Epidermal melanocyte (primary cell): ENCODE data around the gene FPGT.
"Not testable (repeated sequence)": the region's sequence is repeated elsewhere in the genome, so short reads cannot be mapped to it uniquely, and the experiment has no call there.

ENCODE experiments used
- DNase-seq: peaks from one replicate; pipeline ENCODE4 v3.0.0; 2011; ENCODE audit warnings: low spot score; ENCODE audit not compliant: insufficient read length

The FPGT gene

DNA sequence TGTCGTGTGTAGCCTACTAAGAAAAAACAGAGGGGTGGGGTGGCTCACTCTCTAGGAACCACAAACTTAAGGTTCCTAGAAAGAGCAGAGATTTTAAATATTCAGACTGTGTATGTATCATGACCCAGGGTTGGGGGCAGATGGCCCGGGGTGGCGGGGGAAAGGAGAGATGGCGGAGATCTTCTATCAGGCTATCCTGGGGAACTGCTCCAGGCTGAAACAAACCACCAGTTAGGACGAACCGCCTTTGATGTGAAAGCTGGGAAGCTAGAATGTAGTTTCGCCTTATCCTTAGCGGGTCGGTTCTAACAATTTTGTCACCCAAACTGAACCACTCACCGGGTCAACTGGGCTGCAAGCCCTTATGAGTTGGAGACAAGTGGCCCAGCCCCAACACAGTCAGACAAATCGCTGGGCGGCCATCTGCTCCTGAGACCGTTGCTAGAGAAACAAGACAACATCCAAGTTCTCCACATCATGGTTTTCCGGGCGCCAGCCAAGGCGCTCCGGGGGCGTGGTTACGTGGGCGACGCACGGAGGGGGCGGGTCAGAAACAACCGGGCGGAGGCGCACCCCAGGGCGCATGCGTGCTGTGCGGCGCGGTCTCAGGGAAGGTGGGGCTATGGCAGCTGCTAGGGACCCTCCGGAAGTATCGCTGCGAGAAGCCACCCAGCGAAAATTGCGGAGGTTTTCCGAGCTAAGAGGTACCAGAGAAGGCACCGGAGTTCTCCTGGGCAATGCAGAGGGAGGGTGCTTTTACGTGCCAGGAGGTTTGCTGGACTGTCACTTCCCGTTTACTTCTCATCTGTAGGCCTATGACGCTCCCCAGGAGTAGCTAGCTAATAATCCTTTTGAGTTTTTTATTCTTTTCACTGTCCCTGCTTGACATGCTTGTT, at the start of gene FPGT, which contains the start of gene LRRIQ3:
TSS of gene FPGT (plus strand) at position 586 of the 896 bp plus-strand sequence. CDS start at position 623, 37 bp downstream.
TSS of gene LRRIQ3 (minus strand) at position 520 of the 896 bp plus-strand sequence. CDS start 14,492 bp downstream, outside the sequence.
- DNase-seq: peak; percentile 92

DNA sequence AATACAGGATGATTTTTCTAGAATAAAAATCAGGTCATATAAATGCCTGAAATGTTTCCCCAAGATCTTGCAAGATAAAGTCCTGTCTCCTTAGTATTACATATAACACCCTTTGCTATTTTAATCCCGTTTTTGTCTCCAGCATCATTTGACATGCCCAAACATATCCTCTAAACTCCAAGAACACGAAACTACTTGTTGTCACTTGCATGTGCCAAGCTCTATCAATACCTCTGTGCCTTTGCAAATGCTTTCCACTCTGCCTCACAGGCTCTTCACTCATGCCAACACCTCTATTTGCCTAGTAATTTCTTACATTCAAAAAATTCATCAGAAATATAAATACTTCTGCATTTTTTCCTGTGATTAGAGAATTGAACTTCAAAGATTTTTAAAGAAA, 38.0 kb upstream of the FPGT start:
- DNase-seq: no peak

DNA sequence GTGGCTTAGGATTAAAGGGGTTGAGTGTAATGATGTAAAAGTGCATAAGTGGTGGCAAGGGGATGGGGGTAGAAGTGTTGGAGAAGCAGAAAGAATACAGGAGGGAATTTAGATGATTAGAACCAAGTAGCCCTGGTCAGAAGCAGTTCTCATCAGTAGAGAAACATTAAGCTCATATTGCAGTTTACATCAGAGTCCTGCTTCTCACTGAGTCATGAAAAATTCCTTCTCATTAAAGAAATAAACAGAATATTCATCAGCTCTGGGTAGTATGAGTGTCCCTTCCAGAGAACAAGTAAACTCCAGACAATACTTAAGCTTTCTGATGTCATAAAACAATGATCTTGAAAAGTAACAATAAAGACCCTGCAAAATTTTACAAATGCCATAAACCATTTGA, 36.5 kb upstream of the FPGT start:
- DNase-seq: no peak

DNA sequence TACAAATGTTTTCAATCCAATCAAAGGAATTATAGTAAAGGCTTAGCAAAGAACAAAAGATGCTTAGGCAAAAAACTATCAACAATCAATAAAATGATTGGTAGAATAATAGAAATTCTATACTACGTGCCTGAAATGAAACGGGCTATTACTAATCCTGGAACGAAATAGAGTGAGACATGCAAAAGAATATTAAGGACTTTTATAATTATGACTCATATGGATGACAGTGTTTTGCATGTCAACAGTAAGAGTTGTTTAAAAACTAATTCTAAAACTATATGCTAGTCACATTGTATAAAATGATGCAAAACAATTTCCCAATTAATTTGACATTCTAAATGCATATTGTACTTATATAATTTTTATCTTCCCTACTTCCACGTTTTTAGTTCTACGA, 35.7 kb upstream of the FPGT start:
- no peak for DNase-seq

DNA sequence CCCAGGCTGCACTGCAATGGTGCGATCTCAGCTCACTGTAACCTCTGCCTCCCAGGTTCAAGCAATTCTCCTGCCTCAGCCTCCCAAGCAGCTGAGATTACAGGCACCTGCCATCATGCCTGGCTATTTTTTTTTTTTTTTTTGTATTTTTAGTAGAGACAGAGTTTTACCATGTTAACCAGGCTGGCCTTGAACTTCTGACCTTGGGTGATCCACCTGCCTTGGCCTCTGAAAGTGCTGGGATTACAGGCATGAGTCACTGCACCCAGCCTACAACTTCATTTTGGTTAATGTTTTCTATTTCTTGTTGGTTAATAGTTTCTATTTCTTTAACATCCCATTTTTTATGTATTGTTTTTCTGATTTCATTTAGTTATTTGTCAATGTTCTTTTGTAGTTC, 23.6 kb upstream of the FPGT start:
- not testable (repeated sequence) for DNase-seq

DNA sequence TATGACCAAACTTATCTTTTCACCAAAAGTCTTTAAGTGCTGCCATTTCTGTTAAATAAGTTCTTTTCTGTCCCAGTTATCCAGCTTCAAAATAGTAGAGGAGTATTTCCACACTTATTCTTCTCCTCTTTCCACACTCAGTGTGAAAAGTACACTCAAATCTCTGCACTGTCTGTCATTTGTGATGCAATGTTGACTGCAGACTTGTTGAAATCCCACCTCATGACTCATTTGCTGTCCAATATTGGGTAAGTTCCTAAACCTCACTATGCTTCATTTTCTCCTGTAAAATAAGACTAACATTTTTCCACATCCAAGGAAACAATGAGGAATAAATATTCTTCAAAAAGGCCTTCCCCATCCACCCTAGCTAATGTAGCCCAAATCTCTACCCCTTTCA, 17.6 kb upstream of the FPGT start:
- DNase-seq: no peak

DNA sequence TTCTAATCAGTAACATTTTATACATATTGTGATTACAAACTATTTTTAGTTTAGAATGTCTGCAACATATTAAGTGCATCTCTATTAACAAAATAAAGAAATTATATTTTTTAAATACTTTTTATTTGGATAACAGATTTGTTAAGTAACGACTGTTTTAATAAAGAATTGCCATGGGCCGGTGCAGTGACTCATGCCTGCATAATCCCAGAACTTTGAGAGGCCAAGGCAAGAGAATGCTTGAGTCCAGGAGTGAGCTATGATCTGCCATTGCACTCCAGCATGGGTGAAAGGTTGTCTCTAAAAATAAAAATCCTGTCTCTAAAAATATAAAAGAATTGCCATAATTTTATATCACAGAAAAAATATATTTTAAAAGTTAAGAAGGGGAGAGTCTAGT, 4.1 kb upstream of the FPGT start:
- no peak for DNase-seq

DNA sequence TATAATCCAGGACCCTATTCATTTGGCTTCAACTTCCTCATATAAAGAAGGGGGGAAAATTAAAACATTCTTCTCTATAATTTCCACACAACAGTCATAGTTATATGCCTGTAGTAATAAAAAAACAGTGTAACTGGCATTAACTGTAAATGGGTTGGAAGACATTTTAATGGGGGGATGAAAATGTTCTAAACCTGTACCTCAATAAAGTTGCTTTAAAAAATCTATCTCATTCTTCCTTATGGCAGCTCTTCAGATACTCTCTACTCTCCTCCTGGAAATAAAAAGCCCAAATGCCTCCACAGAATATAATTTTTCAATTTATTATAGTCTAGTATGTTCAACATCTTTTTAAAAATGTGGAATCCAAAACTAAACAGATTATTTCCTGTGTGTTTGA, 2.7 kb upstream of the FPGT start:
- DNase-seq: no peak

DNA sequence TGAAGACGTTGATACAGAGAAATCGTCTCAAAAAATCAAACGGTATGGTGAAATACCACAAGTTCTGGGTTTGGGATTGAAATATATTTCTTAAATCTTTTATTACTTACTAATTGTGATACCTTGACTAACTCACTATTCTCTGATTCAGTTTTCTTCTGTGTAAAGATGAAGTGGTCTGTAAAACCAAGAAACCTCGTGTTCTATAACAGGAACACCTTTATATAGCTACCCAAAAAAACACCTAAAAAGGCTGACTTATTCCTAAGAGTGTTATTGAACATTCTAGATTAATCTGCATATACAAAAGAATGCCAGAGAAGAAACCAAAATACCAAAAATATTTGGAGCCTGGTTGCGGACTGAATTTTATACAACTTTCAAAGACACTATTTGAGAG, 787 bp upstream of the FPGT start:
- no peak for DNase-seq

DNA sequence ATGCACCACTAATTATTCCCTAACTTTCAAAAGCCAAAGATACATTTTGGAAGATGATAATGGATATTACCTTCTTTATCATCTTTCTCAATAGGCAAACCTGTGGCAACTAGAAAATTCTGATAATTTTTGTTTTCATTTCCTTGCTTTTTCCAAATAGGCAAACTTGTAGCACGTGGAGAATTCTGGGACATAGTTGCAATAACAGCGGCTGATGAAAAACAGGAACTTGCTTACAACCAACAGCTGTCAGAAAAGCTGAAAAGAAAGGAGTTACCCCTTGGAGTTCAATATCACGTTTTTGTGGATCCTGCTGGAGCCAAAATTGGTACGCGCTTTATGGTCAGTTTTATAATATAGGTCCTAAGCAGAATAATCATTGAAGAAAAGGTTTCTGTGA, 1.5 kb downstream of the FPGT start:
- DNase-seq: no peak

DNA sequence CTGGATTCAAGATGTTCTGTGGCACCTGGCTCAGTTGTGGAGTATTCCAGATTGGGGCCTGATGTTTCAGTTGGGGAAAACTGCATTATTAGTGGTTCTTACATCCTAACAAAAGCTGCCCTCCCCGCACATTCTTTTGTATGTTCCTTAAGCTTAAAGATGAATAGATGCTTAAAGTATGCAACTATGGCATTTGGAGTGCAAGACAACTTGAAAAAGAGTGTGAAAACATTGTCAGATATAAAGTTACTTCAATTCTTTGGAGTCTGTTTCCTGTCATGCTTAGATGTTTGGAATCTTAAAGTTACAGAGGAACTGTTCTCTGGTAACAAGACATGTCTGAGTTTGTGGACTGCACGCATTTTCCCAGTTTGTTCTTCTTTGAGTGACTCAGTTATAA, 7.2 kb downstream of the FPGT start:
- DNase-seq: no peak

DNA sequence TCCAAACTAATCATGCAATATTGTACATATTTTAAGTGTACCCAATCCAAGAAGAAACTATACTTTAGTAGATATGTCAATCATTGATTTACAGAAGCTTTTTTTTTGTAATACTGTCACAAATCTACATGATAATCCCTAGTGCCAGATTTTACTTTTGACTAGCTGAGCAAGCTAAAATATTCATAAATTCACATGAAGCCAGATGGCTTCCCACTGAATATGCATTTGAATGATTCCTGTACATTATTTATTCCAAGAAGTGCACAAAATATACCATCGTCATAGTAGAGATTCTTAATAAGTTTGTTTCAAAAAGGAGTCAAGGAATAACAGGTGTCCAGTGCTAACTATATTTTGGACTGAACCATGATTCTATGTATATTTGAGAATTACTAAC, 17.2 kb downstream of the FPGT start:
- DNase-seq: no peak

DNA sequence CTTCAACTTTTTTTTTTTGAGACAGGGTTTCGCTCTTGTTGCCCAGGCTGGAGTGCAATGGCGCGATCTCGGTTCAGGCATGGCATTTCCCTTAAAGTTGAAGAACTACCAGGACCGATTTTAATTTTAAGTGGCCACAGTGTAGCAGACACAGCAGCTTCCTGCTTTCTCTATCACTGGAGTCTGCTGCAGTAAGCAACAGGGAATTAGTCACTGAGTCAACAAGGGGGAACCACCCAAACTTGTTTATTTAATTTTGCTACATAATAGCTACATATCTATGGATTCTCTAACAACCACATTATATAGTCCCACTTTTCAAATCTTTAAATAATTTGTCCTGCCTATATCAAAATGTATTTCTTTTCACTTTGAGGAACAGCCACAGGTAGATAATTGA, 24.7 kb downstream of the FPGT start:
- DNase-seq: no peak

DNA sequence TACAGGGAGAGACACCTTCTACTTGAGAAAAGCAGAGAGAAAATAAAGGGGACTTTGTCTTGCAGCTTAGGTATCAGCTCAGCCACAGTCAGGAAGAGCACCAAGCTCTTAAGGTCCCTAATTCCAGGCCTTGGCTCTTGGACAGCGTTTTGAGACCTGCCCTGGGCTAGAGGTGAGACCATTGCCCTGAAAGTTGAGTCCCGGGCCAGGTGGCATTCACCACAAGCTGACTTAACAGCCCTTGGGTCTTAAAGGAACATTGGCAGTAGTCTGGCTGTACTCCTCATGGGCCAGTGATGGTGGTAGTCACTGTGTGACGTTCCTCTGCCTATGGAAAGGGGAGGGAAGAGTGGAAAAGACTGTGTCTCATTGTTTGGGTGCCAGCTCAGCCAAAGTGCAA, 25.4 kb downstream of the FPGT start:
- DNase-seq: no peak

DNA sequence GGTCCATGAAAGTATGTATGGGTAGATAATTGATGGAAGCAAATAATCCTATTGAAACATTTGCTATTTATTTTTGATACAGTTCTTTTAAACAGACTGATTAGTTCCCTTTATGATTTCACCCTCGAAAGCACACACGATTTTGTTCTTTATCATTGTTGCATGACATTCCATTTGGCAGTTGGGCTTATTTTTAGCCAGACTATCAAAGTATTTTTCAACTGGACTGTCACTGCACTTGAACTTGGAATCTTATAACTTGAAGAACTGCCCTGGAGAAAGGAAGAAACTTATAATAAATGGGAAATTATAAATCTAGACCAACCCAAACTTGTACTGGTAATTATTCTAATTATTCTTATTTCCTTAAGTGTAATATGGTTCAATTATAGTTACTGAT, 37.1 kb downstream of the FPGT start, which contains the start of gene TNNI3K:
TSS of gene TNNI3K (plus strand) at position 235 of the 400 bp plus-strand sequence. CDS start at position 300, 65 bp downstream.
- no peak for DNase-seq

DNA sequence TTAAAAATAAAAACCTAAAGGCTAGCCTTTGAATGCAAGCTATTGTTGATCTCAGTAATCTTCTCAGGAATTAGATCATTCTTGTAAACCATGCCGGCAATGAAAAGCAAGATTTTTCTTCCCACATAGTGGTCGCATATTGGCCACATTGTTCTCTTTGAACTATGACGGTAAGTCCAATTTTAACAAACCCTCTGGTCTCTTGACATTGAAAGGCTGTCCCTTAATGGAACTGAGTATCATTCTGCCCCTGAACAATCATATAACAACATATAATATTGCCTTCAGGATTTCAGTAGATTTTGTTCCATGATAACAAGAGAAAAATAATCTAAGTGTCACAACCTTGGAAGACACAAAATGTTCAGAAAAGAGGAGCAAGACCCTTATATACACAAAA, 38.4 kb downstream of the FPGT start:
- DNase-seq: no peak

DNA sequence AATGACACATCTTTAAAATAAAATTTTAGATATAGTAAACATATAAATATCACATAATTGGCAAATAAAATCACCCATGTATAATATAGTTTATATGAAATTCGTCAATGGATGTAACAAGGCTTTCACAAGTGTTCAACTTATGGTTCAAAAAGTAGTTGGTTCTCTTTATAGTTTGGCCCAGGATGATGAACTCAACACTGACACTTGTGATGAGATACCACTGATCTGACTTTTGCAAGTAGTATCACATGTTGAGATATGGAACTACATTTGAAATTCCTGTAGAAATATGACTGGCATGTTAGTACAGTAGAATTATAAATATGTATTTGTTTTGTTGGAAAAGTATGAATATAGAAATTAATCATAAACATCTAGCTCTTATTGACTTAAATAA, 39.0 kb downstream of the FPGT start:
- DNase-seq: no peak

DNA sequence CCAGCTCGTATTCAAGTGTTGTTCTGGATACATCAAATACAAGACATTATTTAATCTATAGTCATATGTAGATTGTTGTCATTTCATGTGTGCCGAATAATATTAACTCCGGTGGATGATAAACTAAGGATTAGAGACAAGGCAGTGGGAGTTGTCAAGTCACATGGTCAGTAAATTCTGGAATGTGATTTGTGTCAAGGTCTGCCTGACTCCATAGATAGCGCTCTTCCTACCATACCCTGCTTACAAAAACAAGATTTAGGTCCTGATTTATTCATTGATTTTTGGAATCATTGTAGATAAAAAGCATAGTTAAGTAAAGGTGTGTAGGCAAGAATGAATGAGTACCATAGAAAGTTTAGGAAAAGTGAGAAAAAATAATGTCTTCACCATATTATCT, 39.7 kb downstream of the FPGT start:
- DNase-seq: no peak

DNA sequence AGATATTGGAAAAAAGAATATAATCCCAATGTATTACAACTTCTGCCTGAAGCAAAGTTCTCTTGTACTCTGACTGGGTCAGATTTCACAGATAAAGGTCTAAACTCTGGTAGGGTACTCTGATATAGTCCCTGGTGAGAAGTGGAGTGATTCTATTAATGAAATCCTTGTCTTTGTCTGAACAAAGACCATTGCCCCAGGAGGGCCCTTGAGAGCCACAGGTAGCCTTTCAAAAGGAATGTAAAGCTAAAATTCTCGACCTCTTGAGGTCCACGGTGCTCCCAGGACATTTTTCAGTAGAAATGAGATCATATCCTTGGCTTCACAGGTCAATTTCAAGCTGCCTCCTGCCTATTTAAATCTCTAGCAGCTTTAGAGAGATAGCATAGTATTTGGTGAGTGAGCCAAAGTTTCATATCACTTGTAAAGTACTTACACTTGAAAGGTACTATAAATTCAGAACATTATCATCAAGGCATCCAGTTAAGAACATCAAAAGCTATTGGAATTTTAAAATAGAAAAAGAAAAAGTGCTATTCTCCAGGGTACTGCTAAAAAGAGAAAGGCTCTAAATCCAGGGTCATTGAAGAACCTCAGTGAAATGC, 47.2 kb downstream of the FPGT start:
- no peak for DNase-seq

DNA sequence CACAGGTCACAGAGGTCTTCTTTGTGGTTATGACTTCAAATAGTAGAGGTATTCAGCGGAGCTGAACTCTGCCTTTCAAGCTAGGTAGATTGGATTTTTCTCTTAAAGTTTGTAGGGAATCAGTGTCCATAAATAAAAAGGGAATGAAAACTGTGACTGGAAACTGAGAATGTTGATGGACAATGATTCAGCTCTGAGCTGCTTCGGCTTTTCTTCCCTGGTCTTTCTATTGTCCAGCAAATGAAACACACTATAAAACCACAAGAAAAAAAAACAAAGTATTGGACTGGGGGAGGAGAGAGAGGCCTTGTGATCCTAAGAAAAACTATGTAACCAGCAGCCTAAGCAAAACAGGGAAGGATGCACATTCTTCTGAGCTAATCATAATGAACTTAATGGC, 48.3 kb downstream of the FPGT start:
- no peak for DNase-seq

DNA sequence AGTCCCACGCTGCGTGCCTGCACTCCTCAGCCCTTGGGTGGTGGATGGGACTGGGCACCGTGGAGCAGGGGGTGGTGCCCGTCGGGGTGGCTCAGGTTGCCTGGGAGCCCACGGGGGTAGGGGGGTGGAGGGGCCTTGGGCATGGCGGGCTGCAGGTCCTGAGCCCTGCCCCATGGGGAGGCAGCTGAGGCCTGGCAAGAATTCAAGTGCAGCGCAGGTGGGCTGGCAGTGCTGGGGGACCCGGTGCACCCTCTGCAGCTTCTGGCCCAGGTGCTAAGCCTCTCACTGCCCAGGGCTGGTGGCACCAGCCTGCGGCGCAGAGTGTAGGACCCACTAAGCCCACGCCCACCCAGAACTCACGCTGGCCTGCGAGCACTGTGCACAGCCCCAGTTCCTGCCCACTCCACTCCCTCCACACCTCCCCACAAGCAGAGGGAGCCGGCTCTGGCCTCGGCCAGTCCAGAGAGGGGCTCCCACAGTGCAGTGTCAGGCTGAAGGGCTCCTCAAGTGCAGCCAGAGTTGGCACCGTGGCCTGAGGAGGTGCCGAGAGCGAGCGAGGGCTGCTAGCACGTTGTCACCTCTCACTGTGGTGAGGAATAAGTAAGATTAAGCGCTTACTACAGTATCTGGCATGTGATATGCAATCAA, 50.0 kb downstream of the FPGT start:
- no peak for DNase-seq

DNA sequence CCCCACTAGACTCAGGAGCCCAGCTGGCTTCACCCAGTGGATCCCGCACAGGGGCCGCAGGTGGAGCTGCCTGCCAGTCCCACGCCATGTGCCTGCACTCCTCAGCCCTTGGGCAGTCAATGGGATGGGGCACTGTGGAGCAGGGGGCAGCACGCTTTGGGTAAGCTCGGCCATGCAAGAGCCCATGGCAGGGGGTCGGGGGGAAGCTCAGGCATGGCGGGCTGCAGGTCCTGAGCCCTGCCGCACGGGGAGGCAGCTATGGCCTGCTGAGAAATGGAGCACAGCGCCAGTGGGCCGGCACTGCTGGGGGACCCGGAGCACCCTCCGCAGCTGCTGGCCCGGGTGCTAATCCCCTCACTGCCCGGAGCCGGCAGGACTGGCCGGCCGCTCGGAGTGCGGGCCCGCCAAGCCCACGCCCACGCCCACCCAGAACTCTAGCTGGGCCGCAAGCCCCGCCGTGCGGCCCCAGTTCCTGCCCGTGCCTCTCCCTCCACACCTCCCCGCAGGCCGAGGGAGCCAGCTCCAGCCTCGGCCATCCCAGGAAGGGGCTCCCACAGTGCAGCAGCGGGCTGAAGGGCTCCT, 55.3 kb downstream of the FPGT start:
- DNase-seq: not testable (repeated sequence)
